PC-9 (cell line): Measurements from ENCODE around the gene OSBPL10.

ENCODE experiments used
- CTCF ChIP-seq: fragments of 200-600 bp; sonication (generic); conservative IDR thresholded peaks from 2 replicates; pipeline ENCODE4 v1.6.1; 2017; ENCODE audit warnings: mixed run types, antibody characterized with exemption, mild to moderate bottlenecking, moderate library complexity
- EZH2 ChIP-seq: fragments of 200-600 bp; sonication (generic); IDR thresholded peaks from 2 replicates; pipeline ENCODE4 v1.8.0; 2017; ENCODE audit warnings: antibody characterized with exemption, low read depth

GRCh38 chr3:31654998-31655397 is 326.1 kb downstream of the OSBPL10 start:
- TF ChIP-seq CTCF, result no peak
- no peak for TF ChIP-seq EZH2
